Peyer's patch (tissue), 4 donors: ENCODE measurements around the gene C7.

ENCODE experiments used
- CTCF ChIP-seq, 6 experiments: fragments of 450-650 bp in 4 of 6; fragments of 200-600 bp in 2 of 6; sonication (generic) in 1 of 6; IDR thresholded peaks; one replicate each; pipeline ENCODE4 v1.5.1; 2017 to 2019; ENCODE audit warnings: antibody characterized with exemption in 6 of 6, mild to moderate bottlenecking in 3 of 6, moderate library complexity in 1 of 6
- POLR2A ChIP-seq, 2 donors: fragments of 450-650 bp; IDR thresholded peaks; one replicate each; pipeline ENCODE4 v1.5.1; 2017; ENCODE audit warnings: antibody characterized with exemption in 2 of 2, mild to moderate bottlenecking in 2 of 2, moderate library complexity in 2 of 2

GRCh38 chr5:40916226-40916625 lies 6.9 kb downstream of the C7 start:
- TF ChIP-seq CTCF (IDR thresholded peaks at IDR 0.05) = no peak
- no peak for TF ChIP-seq POLR2A (IDR thresholded peaks at IDR 0.05)
